ENCODE measurements around the gene LIPC. TPM values are rescaled to one million over a fixed set of nuclear protein-coding genes. Genes with fewer than 3 reads are reported as not detected.

The LIPC gene
- polyA plus RNA-seq, 10 donors, result 0.23 to 0.69 (median 0.39) TPM

DNA sequence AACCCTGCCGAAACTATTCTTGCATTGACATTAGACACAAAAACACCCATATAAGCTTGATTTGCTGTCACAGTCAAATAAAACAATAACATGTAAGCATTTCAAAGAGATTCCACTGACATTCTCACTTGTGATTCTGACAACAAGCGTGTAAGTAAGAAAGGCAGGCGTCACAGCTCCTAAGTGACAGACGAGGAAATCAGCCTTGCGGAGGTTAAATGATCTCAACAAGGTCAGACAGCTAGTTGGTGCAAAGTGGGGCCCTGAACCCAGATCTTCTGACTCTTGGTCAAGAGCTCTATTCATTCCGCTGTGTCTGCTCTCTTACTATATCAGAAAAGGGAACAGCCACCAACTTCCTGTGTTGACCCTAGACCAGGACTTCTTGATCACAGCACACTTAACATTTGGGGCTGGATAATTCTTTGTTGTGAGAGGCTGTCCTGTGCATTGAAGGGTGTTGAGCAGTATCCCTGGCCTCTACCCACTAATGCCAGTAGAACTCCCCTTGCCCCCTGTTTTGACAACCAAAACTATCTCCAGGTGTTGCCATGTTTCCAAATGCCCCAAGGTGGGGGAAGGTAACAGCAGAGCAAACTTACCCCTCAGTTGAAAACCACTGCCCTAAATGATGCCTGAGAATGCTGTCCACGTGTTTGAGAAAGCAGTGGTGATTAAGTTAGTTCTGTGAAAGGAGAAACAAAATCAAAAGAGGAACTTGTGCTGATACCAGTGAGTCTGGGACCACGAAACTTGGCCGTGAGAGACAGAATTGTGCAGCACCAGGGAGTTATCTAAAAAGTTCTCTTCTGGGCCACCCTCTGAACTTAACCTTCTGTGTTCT, 86.1 kb downstream of the LIPC start:
- DNase-seq, result no peak

DNA sequence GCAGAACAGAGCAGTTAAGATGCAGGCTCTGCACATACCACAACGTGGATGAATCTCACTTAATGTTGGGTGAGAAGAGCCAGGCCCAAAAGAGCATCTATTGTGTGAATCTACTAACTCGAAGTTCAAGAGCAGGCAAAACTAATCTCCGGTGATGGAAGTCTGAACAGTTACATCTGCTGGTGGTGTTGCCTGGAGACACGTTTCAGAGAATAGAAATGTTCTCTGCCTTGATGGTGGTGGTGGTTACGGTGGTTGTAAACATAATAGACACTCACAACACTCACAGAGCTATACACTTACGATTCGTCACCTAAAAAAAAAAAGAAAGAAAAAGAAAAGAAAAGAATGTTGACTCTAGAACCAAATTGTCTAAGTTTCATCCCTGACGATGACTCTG, 86.8 kb downstream of the LIPC start:
- DNase-seq, result no peak

DNA sequence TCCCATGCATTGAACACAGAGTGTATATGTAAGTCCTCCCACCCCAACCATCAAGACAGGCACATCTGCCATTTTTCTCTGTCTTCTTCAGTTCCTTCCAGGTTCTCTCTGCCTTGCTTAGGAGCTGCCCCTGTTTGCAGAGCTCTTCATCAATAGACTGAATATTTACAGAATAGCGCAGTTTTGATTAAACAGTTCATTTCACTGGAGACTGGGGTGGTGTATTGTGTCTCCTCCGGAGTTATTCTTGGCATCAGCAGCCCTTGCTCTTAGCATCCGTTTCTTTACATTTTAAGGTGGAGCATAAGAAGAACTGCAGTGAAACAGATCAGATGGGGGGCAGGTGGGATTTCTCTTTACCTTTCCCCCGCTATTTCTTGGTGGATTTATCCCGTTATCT, 87.7 kb downstream of the LIPC start:
- no peak for DNase-seq

DNA sequence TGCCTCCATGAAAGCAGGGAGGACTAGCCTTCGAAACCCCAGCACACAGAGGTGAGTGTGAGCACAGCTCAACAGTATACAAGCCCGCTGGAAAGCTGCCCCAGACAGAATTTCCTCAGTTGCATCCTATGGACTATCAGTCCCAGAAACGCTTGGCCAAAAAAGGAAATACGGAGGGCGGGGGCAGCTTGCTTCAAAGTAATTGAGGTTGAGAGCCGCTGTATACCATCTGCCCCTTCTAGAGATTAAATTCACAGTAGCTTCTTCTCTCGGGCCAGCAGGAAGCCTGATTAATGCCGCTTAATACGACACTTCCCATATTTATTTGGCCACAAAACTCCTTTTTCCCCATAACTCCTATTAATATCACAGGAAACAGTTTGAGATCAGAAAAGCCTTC, 88.7 kb downstream of the LIPC start:
- no peak for DNase-seq

DNA sequence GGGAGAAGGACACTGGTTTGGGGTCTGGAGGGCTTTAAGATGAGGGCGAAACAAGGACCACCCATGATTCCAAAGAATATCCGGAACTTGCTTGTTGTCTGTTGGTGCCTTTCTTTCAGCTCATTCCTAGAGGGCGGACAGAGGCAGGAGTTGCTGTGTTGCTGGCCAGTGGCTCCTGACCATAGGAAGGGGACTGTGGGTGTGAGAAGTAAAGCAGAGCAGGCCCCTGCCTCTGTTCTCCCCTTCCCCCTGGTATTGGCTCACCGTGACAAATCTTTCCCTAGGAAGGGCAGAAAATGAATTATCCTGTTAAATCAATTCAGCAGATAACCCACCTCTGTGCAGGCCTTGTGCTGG, 89.1 kb downstream of the LIPC start:
- DNase-seq, result no peak

DNA sequence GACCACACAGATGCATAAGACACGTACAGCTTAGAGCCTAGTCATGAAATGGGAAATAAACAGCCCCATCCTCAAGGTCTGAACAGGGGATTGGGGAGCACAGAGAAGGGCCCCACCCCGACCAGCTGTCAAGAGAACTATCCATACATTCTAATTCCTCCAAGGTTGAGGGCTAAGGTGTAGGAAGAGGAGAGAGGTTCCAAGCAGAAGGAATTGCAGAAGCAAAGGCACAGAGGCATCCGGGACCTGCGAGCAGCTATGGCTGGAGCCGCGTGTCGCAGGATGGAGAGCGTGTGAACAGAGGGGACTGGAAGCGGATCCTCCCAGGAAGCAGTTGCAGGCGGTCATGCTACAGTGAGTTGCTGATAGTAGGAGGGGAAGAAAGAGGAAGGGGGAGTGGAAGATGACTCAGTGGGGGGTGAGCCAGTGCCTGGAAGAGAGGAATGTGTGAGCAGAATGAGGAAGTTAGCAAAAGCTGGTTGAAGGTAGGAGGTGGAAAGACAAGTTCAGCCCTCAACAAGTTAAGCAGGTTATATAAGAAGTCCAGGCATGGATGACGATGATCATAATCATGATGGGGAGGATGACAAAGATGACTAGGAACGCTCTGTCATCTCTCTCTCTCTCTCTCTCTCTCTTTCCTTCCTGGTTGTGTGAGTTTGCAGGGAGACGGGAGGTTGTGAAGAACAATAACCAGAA, 89.7 kb downstream of the LIPC start:
- peak in 2 of 3 donors; percentile 48 to 77 for DNase-seq

DNA sequence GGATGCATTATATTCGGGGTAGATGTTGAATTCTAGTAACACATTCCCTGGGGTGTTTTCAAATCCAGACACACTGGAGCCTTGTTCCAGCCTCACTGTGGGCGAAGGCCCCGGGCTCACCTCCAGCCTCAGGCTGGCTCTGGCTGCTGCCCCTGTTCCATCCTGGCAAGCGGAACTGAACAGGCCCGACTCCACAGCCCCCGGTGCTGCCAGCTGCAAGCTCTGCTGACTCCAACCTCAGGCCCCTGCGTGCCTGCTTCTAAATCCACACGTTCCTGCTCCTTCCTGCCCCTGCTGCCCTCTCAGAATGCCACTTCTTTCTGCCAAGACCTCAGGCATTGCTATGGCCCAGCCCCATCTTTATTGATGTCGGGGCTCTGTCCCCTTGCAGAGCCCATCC, 90.6 kb downstream of the LIPC start:
- peak in 1 of 3 donors; percentile 45 for DNase-seq

DNA sequence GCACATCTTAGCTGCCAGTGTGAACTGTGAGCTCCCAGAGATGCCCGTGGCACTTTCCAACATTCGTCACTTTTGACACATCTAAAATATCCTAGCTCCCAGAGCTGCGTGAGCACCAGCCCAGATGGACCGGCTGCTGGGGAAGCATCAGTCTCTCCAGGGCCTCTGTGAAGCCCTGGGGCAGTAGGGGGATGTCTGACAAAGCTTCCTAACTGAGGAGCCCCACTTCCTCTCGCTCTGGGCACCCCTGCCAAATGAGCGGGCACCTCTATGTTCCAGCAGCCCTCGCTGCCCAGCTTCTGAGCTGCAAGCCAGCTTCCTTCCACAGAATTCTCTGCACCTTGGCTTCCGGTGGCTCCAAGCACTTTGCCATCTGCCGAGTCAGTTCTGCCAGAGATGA, 91.1 kb downstream of the LIPC start:
- peak in 1 of 3 donors; percentile 21 for DNase-seq

DNA sequence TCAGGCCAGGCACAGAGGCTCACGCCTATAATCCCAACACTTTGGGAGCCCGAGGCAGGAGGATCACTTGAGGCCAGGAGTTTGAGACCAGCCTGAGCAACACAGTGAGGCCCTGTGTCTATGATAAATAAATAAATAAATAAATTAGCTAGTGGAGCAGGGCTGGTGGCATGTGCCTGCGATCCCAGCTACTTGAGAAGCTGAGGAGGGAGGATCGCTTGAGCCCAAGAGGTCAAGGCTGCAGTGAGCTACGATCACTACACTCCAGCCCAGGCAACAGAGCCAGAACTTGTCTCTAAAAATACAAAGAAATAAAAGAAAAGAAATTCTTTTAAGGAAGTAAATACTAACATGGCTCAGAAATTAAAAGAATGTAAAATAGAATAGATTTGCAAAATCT, 91.8 kb downstream of the LIPC start:
- DNase-seq, result no peak

DNA sequence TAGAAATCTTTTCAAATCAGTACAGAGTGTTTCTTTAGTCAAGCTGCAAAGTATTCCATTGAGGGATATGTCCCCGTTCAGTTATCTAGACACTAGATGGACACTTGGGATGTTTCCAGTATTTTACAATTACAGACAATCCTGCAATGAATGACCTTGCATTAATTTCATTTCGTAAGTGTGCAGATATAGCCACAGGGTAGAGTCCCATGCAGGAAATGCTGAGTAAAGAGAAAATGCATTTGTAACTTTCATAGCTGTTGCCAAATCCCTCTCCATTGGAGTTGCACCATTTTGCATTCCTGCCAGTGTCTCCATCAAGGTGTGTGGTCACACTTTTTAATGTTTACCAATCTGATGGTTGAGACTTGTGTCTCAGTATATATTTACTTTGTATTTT, 92.5 kb downstream of the LIPC start:
- no peak for DNase-seq

DNA sequence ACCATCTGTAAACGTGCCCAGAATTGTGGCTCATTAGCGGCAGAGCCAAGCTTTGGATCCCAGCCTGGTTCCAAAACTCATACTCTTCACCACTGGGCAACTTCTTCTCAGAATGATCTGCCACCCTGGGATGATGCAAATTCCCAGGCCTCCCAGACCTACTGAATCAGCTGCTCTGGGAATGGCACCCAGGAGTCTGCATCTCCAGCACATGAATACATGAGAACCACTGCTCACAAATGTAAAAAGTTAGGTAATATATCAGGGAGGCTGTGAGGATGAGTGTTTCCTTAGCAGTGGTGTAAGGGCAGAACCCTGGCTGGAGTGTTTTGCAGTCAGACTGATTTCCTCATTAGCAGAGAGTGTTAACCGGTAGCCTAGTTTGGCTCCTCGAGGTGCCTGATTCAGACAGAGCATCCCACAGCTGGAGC, 94.2 kb downstream of the LIPC start:
- DNase-seq, result no peak

DNA sequence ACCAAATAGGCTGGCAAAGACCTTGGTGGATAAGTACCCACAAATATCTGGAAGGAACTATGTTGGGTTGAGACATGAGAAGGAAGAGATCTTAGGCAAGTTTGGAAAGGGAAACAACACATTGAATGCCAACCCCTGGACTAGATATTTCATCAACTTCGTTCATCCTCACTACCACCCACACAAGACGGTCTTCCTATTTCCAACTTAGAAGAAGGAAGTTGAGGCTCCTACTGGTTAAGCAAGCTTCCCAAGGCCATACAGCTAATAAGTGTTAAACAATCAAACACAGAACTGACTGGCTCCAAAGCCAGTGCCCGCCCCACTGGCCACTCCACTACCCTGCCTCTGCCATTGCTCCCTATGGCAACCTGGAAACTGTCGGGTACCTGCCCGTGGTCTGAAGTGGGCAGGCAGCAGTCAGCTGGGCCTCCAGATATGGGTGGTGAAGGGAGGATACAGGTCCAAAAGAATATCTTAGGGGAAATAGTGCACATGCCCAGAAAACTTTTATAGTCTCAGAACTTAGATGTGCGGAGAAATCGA, 94.9 kb downstream of the LIPC start:
- DNase-seq, result no peak

DNA sequence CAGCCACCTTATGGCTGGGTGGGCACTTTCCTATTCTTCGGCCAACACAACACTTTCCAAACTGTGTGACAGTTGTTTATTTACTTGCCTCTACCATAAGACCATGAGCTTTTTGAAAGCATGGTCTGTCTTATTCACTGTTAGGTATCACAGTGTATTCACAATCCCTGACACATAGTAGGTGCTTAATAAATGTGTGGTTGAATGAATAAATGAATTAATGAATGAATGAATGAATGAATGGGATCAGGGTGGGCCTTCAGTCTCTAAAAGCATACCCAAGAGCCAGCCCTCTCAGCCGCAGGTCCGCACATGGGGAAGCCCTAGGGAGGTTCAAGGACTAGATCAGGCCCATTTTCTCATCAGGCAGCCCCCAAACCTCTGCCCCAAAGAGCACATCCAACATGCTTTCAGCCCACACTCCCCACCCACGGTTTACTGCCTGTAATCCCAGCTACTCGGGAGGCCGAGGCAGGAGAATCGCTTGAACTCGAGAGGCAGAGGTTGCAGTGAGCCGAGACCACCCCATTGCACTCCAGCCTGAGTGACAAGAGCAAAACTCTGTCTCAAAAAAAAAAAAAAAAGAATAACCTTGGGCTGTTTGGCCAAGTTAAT, 95.9 kb downstream of the LIPC start:
- no peak for DNase-seq

DNA sequence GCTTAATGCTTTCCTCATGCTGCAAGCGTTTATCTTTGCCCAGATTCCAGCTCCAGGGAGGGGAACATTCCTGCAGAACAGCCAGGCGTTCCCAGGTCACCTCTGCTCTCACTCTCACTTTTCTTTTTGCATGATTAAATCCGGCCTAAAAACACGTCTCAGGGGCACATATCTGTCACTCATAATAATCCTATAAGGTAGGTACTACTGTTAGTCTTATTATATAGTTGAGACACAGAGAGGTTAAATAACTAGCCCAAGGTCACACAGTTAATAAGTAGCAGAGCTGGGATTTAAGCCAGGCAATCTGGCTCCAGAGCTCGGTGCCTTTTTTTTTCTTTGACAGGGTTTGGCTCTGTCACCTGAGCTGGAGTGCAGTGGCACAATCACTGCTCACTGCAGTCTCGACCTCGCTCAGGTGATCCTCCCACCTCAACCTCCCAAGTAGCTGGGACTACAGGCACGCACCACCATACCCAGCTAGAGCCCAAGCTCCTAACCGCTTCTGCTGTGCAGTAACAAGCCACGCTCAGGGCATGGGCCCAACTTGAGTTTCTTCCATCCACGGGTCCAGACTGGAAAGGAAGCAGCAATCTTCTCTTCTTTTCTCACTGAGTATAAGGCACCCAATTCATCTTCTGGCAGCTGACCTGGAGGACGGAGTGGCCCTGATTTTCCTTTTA, 96.5 kb downstream of the LIPC start:
- DNase-seq, result peak in 2 of 3 donors; percentile 59 to 79

DNA sequence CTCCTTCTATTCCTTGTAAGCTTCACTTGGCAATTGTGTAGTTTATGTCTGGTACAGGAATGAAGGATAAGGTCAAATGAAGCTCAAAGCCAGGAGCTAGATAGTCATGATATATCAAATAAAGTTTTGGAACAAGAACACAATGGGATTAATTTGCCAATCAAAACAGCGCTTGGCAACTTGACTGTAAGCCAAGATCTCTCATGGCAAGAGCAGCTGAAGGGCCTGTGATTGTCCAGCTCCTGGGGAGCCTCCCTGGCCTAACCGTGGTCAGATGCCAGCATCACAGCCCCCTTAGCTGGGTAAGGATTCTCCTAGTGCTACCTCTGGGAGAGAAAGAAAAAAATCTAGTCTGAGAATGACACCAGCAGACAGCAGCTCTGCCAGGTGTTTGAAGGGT, 97.2 kb downstream of the LIPC start:
- no peak for DNase-seq

DNA sequence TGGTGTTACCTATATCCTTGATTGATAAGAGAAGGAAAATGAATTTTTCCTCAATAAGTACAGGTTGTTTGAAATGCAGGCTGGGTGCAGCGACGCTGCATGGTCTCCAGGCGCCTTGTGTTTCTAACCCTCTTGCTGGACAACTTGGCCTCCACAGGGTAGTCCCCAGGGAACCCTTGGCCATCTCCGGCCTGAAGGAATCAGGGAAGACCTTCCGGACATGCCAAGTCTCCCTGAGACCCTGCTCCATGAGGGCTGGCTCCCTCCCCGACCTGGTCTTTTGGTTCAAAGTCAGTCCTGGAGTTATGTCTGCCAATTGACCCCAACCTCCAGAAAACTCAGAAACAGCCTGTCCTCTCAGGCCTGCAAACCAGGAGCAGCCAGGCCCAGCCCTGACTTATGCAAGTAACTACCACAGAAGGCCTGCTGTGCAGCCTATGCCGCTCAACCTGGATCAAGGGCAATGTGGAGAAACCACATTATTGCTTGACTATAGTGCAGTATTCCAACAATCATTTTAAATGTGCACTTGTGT, 98.3 kb downstream of the LIPC start:
- no peak for DNase-seq

DNA sequence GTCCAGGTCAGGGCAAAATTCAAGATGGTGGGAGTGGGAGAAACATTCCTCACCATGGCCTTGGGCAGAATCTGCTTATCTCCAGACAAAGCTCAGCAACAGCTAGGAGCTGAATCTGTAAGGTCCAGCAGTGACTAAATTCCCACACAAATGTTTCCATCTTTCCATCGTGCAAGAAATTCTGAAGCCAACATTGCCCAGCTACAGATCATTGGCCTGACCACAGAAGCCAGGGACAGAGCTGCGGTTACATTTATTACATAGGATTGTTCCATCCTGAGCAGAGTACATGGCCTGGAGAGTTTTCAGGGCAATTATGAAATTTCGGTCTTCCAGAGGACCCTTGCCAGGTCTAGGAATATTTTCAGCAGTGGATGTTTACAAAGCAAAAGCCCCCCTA, 100.3 kb downstream of the LIPC start:
- no peak for DNase-seq

DNA sequence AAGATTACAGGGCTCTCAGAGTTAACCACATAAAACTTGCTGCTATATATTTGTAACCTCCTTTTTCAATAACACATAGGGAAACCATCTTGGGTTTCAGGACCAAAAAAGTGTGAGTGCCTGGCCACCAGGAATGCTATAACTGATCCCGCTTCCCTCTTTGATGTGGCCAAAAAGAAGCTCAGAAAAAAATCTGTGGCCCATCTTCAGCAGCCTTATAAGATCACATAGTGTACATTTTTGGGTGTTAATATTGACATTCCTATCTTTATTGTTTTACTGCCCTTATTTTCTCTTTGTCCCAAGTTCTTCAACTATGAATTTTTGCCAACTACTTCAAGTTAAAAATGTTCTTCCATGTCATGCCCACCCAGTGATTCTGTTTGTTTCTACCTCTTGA, 102.8 kb downstream of the LIPC start:
- DNase-seq, result no peak

DNA sequence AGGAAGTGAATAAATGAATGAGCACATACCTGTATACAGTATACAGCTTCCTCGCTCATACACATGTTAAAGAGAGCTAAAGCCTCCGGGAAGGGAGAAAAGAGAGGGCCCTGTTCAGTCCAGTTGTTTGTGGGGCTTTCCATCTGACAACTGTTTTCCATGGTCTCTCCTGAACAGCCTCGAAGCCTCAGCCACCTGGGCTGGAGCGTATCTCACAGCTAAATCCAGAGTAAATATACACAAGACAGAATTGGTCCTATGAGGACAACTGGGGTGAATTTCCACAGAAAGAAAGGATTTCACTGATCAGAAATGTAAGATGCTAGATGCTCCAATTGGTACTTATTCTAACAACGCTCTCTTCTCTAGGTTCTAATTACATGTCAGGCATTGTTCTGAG, 103.5 kb downstream of the LIPC start:
- no peak for DNase-seq

DNA sequence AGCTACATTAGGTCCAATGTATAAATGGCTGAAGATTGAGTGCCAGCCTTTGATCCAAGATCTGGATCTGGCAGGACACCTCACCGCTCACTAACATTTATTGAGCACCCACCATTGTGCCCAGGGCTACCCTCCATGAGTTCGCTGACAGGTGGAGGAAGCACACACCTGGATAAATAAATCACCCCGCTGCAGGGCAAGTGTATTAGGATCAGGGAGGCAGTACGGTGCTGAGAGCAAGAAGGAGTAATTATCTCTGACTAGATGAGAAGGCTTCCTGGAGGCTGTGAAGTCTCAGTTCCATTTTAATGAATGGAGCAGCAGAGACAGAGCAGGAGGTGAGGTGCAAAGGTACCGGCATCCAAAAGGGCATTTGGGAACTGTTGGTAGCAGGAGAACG, 104.1 kb downstream of the LIPC start:
- DNase-seq, result no peak

DNA sequence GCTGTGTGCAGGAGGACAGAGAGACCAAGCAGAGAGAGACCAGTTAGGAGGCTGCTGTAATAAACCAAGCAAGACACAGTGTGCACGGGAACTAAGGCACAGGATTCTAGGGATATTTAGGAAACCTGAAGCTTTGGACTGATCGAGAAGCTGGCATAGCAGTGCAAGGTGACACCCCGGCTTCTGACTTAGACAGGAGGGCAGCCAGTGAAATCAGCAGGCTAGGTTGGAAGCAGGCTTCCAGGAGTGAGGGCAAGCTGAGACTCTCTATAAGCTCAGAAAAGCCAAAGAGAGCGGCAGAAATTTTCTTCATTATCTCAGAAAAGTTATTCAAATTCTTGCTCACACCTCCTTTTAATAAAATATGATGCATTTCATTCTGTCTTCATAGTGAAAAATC, 104.6 kb downstream of the LIPC start:
- DNase-seq, result no peak

DNA sequence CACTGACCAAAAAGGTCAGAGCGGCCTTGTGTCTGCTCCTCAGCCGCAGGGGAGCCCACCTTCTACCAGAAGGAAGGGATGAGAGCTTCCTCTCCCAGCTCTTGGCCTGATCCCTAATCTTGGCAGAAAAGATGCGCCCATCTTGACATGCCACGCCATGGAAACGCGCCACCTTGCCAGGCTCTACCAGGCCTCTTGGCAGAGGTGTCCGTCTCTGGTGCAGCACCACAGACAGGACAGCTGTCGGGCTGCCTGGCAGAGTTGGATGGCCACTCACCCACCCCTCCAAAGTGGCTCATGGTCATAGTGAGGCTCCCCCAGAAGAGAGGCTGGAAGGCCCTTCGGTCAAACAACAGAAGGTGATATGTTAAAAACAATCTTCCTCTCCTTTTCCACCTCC, 105.2 kb downstream of the LIPC start:
- DNase-seq, result no peak
